ENCODE results near the gene WDR7.

WDR7 gene

DNA sequence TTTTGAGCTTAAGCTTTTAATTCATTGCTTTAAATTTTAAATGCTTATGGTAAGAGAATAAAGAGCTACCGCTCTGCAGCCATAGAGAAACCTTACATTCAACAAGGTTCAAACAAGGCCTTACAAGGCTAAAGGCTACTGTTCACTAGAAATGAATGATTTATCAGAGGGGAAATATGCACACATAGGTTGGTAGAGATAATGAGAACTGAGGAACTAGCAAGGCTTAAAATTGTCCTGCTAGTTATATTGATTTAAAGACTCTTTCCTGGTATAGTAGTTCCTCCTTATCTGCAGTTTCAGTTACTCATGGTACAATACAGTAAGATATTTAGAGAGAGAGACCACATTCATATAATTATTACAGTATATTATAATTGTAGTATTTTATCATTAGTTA is 193.4 kb downstream of the WDR7 start:
- no peak for ATAC-seq (ENCODE audit: low read depth)

DNA sequence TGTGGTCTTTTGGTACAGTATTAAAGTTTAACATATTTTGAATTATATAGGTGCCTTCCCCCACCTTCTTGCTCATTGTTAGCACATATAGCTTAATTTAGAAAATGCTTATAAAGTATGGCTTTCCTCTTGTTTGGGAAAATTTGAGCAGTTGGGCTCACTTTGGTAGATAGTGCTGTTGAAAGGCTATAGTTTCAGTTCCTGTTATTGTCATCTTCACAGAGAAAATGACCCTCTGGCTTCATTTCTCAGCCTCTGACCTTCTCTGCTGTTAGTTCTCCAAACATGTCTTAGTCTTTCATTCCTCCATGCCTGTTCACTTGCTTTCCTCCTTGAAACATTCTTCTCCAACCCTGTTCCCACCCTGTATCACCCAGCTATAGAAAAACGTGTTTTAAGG is 200.6 kb downstream of the WDR7 start:
- TF ChIP-seq, protein P1, sequence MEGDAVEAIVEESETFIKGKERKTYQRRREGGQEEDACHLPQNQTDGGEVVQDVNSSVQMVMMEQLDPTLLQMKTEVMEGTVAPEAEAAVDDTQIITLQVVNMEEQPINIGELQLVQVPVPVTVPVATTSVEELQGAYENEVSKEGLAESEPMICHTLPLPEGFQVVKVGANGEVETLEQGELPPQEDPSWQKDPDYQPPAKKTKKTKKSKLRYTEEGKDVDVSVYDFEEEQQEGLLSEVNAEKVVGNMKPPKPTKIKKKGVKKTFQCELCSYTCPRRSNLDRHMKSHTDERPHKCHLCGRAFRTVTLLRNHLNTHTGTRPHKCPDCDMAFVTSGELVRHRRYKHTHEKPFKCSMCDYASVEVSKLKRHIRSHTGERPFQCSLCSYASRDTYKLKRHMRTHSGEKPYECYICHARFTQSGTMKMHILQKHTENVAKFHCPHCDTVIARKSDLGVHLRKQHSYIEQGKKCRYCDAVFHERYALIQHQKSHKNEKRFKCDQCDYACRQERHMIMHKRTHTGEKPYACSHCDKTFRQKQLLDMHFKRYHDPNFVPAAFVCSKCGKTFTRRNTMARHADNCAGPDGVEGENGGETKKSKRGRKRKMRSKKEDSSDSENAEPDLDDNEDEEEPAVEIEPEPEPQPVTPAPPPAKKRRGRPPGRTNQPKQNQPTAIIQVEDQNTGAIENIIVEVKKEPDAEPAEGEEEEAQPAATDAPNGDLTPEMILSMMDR (IDR thresholded peaks at IDR 0.05; ENCODE audit: poor library complexity, severe bottlenecking): no peak
- no peaks in the 10 kb centered on the region for H3K36me3 ChIP-seq (ENCODE audit: low read depth)
- H3K27me3 ChIP-seq (ENCODE audit: insufficient read depth, poor library complexity, severe bottlenecking): no peaks in the 10 kb centered on the region
- no peaks in the 10 kb centered on the region for H3K9me3 ChIP-seq (ENCODE audit: severe bottlenecking)
- no peaks in the 10 kb centered on the region for H3K4me1 ChIP-seq (ENCODE audit: insufficient read depth, poor library complexity, severe bottlenecking)
- no peak for ATAC-seq (ENCODE audit: low read depth)
- H3K4me3 ChIP-seq (ENCODE audit: severe bottlenecking): no peak overlapping the region
- no peak for DNase-seq (ENCODE audit: low spot score)
- H3K27ac ChIP-seq (ENCODE audit: poor library complexity, severe bottlenecking): no peak overlapping the region

More for the DNA sequence above, 193.4 kb downstream of the WDR7 start:
- H3K4me3 ChIP-seq (ENCODE audit: severe bottlenecking): no peak overlapping the region
- H3K9me3 ChIP-seq (ENCODE audit: severe bottlenecking): no peaks in the 10 kb centered on the region
- H3K4me1 ChIP-seq (ENCODE audit: insufficient read depth, poor library complexity, severe bottlenecking): no peaks in the 10 kb centered on the region
- H3K27ac ChIP-seq (ENCODE audit: poor library complexity, severe bottlenecking): no peak overlapping the region
- no peaks in the 10 kb centered on the region for H3K36me3 ChIP-seq (ENCODE audit: low read depth)
- no peak for DNase-seq (ENCODE audit: low spot score)
- TF ChIP-seq, protein P1 (IDR thresholded peaks at IDR 0.05; ENCODE audit: poor library complexity, severe bottlenecking): no peak
- no peaks in the 10 kb centered on the region for H3K27me3 ChIP-seq (ENCODE audit: insufficient read depth, poor library complexity, severe bottlenecking)

DNA sequence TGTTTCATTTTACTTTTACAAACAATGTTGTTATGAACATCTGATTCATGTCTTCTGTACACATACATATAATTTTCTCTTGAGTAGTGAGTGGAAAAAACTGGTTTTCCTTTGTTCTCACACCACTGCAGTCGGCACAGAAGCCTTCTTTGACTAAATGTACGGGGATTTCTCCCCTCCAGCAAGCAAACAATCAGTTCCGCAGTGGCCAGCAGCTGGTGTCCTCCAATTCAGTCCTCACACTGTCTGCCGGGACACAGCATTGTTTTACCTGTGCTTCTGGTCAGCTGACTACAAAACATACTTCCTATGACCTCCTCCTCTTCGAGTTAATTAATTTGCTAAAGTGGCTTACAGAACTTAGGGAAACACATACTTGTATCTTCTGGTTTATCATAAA is 202.8 kb downstream of the WDR7 start:
- no peaks in the 10 kb centered on the region for H3K27me3 ChIP-seq (ENCODE audit: insufficient read depth, poor library complexity, severe bottlenecking)
- DNase-seq (ENCODE audit: low spot score): no peak
- no peaks in the 10 kb centered on the region for H3K36me3 ChIP-seq (ENCODE audit: low read depth)
- H3K27ac ChIP-seq (ENCODE audit: poor library complexity, severe bottlenecking): no peak overlapping the region
- no peaks in the 10 kb centered on the region for H3K9me3 ChIP-seq (ENCODE audit: severe bottlenecking)
- ATAC-seq (ENCODE audit: low read depth): no peak
- no peak overlapping the region for H3K4me3 ChIP-seq (ENCODE audit: severe bottlenecking)
- TF ChIP-seq, protein P1 (IDR thresholded peaks at IDR 0.05; ENCODE audit: poor library complexity, severe bottlenecking): no peak
- H3K4me1 ChIP-seq (ENCODE audit: insufficient read depth, poor library complexity, severe bottlenecking): no peaks in the 10 kb centered on the region

DNA sequence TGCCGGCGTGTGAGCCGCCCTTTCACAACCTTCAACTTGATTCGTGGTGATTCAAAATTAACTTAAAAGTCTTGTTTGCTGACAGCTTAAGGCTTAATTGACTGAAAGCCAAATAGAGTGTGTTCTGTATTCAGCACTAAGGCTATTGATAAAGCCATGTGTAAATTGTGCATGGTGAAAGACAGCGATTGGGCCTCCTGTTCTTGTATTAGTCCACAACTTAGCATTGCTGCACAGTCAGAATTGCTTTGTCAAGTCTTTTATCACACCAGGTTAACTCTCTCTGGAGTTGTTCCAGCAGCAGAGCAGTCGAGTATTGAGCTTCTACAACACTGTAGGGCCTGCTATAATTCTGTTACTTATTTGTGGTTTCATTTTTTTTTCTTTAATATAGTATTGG is 210.1 kb downstream of the WDR7 start:
- Histone ChIP-seq H3K27me3 (ENCODE audit: insufficient read depth, poor library complexity, severe bottlenecking) (no peaks in the 10 kb centered on the region), H3K4me1 (ENCODE audit: insufficient read depth, poor library complexity, severe bottlenecking) (no peaks in the 10 kb centered on the region), H3K27ac (ENCODE audit: poor library complexity, severe bottlenecking) (no peak overlapping the region), H3K36me3 (ENCODE audit: low read depth) (no peaks in the 10 kb centered on the region), H3K9me3 (ENCODE audit: severe bottlenecking) (no peaks in the 10 kb centered on the region), H3K4me3 (ENCODE audit: severe bottlenecking) (no peak overlapping the region)
- TF ChIP-seq, protein P1 (IDR thresholded peaks at IDR 0.05; ENCODE audit: poor library complexity, severe bottlenecking): no peak
- ATAC-seq (ENCODE audit: low read depth) (no peak), DNase-seq (ENCODE audit: low spot score) (no peak)

DNA sequence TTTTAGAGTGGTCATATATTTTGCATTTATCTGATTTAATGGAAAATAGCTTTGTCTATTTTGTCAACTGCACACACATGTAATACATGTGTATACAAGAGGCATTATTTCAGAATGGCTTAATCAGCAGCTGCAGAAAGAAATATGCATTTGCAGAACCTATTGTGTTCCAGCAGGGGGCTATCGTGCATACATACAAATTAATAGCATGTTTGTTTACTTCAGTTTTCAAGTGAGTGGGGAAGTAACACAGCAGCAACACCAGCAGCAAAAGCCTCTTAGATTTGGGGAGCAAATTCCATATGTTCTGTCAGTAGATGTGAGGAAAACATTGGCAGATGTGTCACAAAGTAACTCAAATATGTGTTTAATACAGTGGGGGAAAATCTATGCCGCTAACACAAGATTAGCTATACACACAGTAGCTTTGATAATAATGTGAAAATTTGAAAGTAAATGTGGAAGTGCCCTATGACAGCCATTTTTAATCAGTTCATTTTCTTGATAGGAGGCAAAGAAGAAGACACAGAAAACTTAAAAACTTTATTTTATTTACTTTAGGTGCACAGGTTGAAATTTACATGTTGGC is 218.1 kb downstream of the WDR7 start:
- ATAC-seq (ENCODE audit: low read depth) (peak; percentile 45; the same call in 2 of the 3 replicates), DNase-seq (ENCODE audit: low spot score) (no peak)
- TF ChIP-seq, protein P1 (IDR thresholded peaks at IDR 0.05; ENCODE audit: poor library complexity, severe bottlenecking): peak; percentile 86

More for the DNA sequence above, 218.1 kb downstream of the WDR7 start:
- no peaks in the 10 kb centered on the region for H3K36me3 ChIP-seq (ENCODE audit: low read depth)
- H3K27me3 ChIP-seq (ENCODE audit: insufficient read depth, poor library complexity, severe bottlenecking): no peaks in the 10 kb centered on the region
- H3K4me3 ChIP-seq (ENCODE audit: severe bottlenecking): no peak overlapping the region
- no peak overlapping the region for H3K27ac ChIP-seq (ENCODE audit: poor library complexity, severe bottlenecking)
- H3K9me3 ChIP-seq (ENCODE audit: severe bottlenecking): no peaks in the 10 kb centered on the region
- no peaks in the 10 kb centered on the region for H3K4me1 ChIP-seq (ENCODE audit: insufficient read depth, poor library complexity, severe bottlenecking)
